Spleen (tissue), 11 donors: ENCODE results near the gene IL22RA2. TPM values are rescaled to one million over a fixed set of nuclear protein-coding genes. Genes with fewer than 3 reads are reported as not detected.
A peak's percentile ranks its signal among the peaks of the same experiment; 100 is the strongest.
"Not testable (repeated sequence)": the region's sequence is repeated elsewhere in the genome, so short reads cannot be mapped to it uniquely, and the experiment has no call there.

ENCODE experiments used
- DNase-seq: peaks from one replicate; pipeline ENCODE4 v3.0.0-alpha.2; 2020
- H3K27ac ChIP-seq, 8 donors: fragments of 200-600 bp; sonication (generic) in 7 of 8; 1 replicate in 4 of 8; 2 replicates in 4 of 8; pipeline versions ENCODE4 v1.5.0 to v1.8.0; 2016 to 2021; ENCODE audit warnings: inconsistent platforms in 4 of 8, mild to moderate bottlenecking in 4 of 8, moderate library complexity in 1 of 8
- H3K27me3 ChIP-seq, 7 donors: fragments of 200-600 bp; sonication (generic) in 6 of 7; replicated peaks in 1 of 7; 1 replicate in 4 of 7; 2 replicates in 3 of 7; pipeline versions ENCODE4 v1.5.0 to v1.8.0; 2016 to 2021; ENCODE audit warnings: inconsistent platforms in 3 of 7, mild to moderate bottlenecking in 1 of 7
- H3K36me3 ChIP-seq, 6 donors: fragments of 200-600 bp; sonication (generic) in 5 of 6; 1 replicate in 4 of 6; 2 replicates in 2 of 6; pipeline versions ENCODE4 v1.5.0 to v1.8.0; 2016 to 2021; ENCODE audit warnings: inconsistent platforms in 2 of 6
- H3K4me1 ChIP-seq, 6 donors: fragments of 200-600 bp; sonication (generic) in 5 of 6; 1 replicate in 3 of 6; 2 replicates in 3 of 6; pipeline versions ENCODE4 v1.5.0 to v1.8.0; 2016 to 2021; ENCODE audit warnings: inconsistent platforms in 3 of 6
- H3K4me3 ChIP-seq, 8 donors: fragments of 200-600 bp; sonication (generic) in 7 of 8; 1 replicate in 4 of 8; 2 replicates in 4 of 8; pipeline versions ENCODE4 v1.5.0 to v1.8.0; 2016 to 2021; ENCODE audit warnings: inconsistent platforms in 4 of 8, mild to moderate bottlenecking in 4 of 8, moderate library complexity in 2 of 8
- H3K9me3 ChIP-seq, 8 donors: fragments of 200-600 bp; sonication (generic) in 7 of 8; 1 replicate in 4 of 8; 2 replicates in 4 of 8; pipeline versions ENCODE4 v1.5.0 to v1.8.0; 2016 to 2021; ENCODE audit warnings: inconsistent platforms in 4 of 8
- POLR2A ChIP-seq, 3 donors: fragments of 450-650 bp; IDR thresholded peaks; one replicate each; pipeline ENCODE4 v1.5.1; 2017; ENCODE audit warnings: antibody characterized with exemption in 3 of 3, mild to moderate bottlenecking in 1 of 3
- POLR2AphosphoS5 ChIP-seq, 3 donors: sonication (generic); formaldehyde crosslinking; IDR thresholded peaks; one replicate each; pipeline ENCODE4 v1.5.1; 2017; ENCODE audit warnings: antibody characterized with exemption in 3 of 3
- WGBS, 5 donors: extraction: QIAGEN DNeasy Blood & Tissue Kit in 3 of 5; methylation state at CpG; one replicate each; pipeline versions ENCODE4 v1.1.5 to v1.1.7; 2013 to 2018; 5-methylcytosine and 5-hydroxymethylcytosine counted together
- intact Hi-C: fragments of 100-400 bp; cut with DNase I; formaldehyde crosslinking; loops from one replicate; pipeline ENCODE4 v1.15.0; 2023; ENCODE audit warnings: low total_unique reads
- polyA plus RNA-seq, 3 donors: library from polyadenylated mRNA; stranded (reverse); fragments of 200-250 nt; gene quantifications; one replicate each; pipeline ENCODE4 v1.2.1, GENCODE V29; 2013
- total RNA-seq, 7 donors: library from RNA; depleted of rRNA in 3 of 7; stranded (reverse); fragments of >200 nt in 3 of 7; fragmentation: NEBNext Ultra II Directional in 4 of 7; extraction: Animal tissue kit (Norgen Biotek cat#: 25700) in 4 of 7; gene quantifications; one replicate each; pipeline versions ENCODE4 v1.1.0 to v1.2.1, GENCODE V29; 2016 to 2021
- TF ChIP-seq, protein P1 (sequence below), 11 experiments: fragments of 200-600 bp in 7 of 11; fragments of 450-650 bp in 4 of 11; sonication (generic) in 4 of 11; IDR thresholded peaks in 8 of 11; conservative IDR thresholded peaks in 3 of 11; 1 replicate in 7 of 11; 2 replicates in 4 of 11; pipeline versions ENCODE4 v1.4.0 to v1.8.0; 2016 to 2021; ENCODE audit warnings: antibody characterized with exemption in 11 of 11, inconsistent platforms in 4 of 11, mild to moderate bottlenecking in 1 of 11
- donor health status: healthy with polysubstance abuse.
- donor health status: DM: no; HTN: no; CAD: no; lungs with moderate emphysema.
- donor health status: DM: no; HTN: no; CAD: no.
- donor health status: Bipolar disorder and iron deficiency.
- donor health status: healthy.
- donor health status: DM: no; HTN: no; CAD: no.
- donor health status: DM: yes; HTN: yes; CAD: no.

IL22RA2 gene
- total and polyA plus RNA-seq, 10 donors, result 0.06 to 2.1 (median 0.19) TPM; not detected in 5

- peaks cover 0 to 14% (median 9%) of the 10 kb centered on the region in 8 donors for H3K9me3 ChIP-seq
- H3K4me1 ChIP-seq, result peaks cover 31 to 96% (median 83%) of the 10 kb centered on the region in 6 donors
- intact Hi-C loops, result no loop called here
- peak overlapping the region in 3 of 8 donors; percentile 7 to 83 (median 81) for H3K4me3 ChIP-seq
- peak overlapping the region in 7 of 8 donors; percentile 55 to 100 (median 99) for H3K27ac ChIP-seq
- 43 to 72% (median 53%) methylated on average over 2 of the region's 2 CpGs for WGBS, 5 donors
- H3K36me3 ChIP-seq, result peaks cover 0 to 56% (median 2%) of the 10 kb centered on the region in 6 donors
- DNase-seq, result no peak
- TF ChIP-seq POLR2A (IDR thresholded peaks at IDR 0.05) (no peak), POLR2AphosphoS5 (IDR thresholded peaks at IDR 0.05) (peak in 1 of 3 donors; percentile 36)
- H3K27me3 ChIP-seq, result no peaks in the 10 kb centered on the region
These were observed 40.4 kb upstream of the IL22RA2 start for GRCh38 chr6:137213813-137214212.

DNA sequence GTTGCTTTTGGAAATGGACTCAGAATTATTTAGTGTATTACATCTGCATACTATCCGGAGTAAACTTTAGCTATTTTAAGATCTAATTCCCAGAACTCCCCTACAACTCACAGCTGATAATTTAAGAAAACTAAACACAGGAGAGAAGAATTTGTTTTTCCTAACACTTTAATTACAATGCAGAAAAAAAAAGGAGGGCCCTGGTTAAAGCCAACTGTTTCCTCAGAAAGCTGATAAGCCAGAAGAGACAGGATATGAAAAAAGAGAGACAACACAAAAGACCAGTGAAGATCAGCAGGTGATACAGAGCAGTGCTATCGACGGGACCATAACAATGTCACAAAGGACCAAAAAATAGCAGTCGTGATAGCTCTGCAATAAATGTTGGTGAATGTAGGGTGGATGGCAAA, 39.9 kb upstream of the IL22RA2 start:
- TF ChIP-seq POLR2AphosphoS5 (IDR thresholded peaks at IDR 0.05) (no peak), POLR2A (IDR thresholded peaks at IDR 0.05) (no peak)
- H3K27ac ChIP-seq, result peak overlapping the region in 7 of 8 donors; percentile 55 to 100 (median 99)
- no peak for DNase-seq
- H3K9me3 ChIP-seq, result peaks cover 0 to 19% (median 13%) of the 10 kb centered on the region in 8 donors
- H3K36me3 ChIP-seq, result peaks cover 0 to 61% (median 6%) of the 10 kb centered on the region in 6 donors
- peak overlapping the region in 3 of 8 donors; percentile 7 to 83 (median 81) for H3K4me3 ChIP-seq
- intact Hi-C loops, result no loop called here
- H3K4me1 ChIP-seq, result peaks cover 31 to 100% (median 85%) of the 10 kb centered on the region in 6 donors
- 28 to 46% (median 37%) methylated on average over 4 of the region's 4 CpGs for WGBS, 5 donors
- no peaks in the 10 kb centered on the region for H3K27me3 ChIP-seq

- peak overlapping the region in 1 of 8 donors; percentile 21 for H3K4me3 ChIP-seq
- intact Hi-C loops, result no loop called here
- DNase-seq, result no peak
- H3K4me1 ChIP-seq, result peaks cover 32 to 100% (median 84%) of the 10 kb centered on the region in 6 donors
- H3K36me3 ChIP-seq, result peaks cover 0 to 75% (median 10%) of the 10 kb centered on the region in 6 donors
- TF ChIP-seq POLR2A (IDR thresholded peaks at IDR 0.05), result no peak
- TF ChIP-seq POLR2AphosphoS5 (IDR thresholded peaks at IDR 0.05), result no peak
- TF ChIP-seq, protein P1, sequence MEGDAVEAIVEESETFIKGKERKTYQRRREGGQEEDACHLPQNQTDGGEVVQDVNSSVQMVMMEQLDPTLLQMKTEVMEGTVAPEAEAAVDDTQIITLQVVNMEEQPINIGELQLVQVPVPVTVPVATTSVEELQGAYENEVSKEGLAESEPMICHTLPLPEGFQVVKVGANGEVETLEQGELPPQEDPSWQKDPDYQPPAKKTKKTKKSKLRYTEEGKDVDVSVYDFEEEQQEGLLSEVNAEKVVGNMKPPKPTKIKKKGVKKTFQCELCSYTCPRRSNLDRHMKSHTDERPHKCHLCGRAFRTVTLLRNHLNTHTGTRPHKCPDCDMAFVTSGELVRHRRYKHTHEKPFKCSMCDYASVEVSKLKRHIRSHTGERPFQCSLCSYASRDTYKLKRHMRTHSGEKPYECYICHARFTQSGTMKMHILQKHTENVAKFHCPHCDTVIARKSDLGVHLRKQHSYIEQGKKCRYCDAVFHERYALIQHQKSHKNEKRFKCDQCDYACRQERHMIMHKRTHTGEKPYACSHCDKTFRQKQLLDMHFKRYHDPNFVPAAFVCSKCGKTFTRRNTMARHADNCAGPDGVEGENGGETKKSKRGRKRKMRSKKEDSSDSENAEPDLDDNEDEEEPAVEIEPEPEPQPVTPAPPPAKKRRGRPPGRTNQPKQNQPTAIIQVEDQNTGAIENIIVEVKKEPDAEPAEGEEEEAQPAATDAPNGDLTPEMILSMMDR (IDR thresholded peaks at IDR 0.05 in 8 of 11, conservative IDR thresholded peaks at IDR 0.05 in 3 of 11), result no peak
- H3K9me3 ChIP-seq, result peaks cover 0 to 32% (median 20%) of the 10 kb centered on the region in 8 donors
- H3K27me3 ChIP-seq, result no peaks in the 10 kb centered on the region
- 84 to 92% (median 86%) methylated on average over 3 of the region's 3 CpGs for WGBS, 5 donors
- H3K27ac ChIP-seq, result peak overlapping the region in 6 of 8 donors; percentile 41 to 100 (median 100)
These were observed 38.5 kb upstream of the IL22RA2 start for GRCh38 chr6:137211910-137212309.

GRCh38 chr6:137210903-137211302, 37.5 kb upstream of the IL22RA2 start:
- peak overlapping the region in 1 of 8 donors; percentile 21 for H3K4me3 ChIP-seq
- intact Hi-C loops, result no loop called here

GRCh38 chr6:137208279-137208678, 34.8 kb upstream of the IL22RA2 start:
- Histone ChIP-seq H3K9me3 (peaks cover 0 to 32% (median 20%) of the 10 kb centered on the region in 8 donors), H3K36me3 (peaks cover 0 to 96% (median 42%) of the 10 kb centered on the region in 6 donors), H3K4me1 (peaks cover 20 to 100% (median 57%) of the 10 kb centered on the region in 6 donors), H3K27ac (peak overlapping the region in 3 of 8 donors; percentile 2 to 100 (median 14)), H3K4me3 (no peak overlapping the region), H3K27me3 (no peaks in the 10 kb centered on the region)
- DNase-seq, result no peak
- 91 to 97% (median 94%) methylated on average over 7 of the region's 7 CpGs for WGBS, 5 donors
- TF ChIP-seq POLR2A (IDR thresholded peaks at IDR 0.05) (no peak), POLR2AphosphoS5 (IDR thresholded peaks at IDR 0.05) (peak in 2 of 3 donors; percentile 45 to 60)
- intact Hi-C loops, result no loop called here

More at GRCh38 chr6:137210903-137211302, 37.5 kb upstream of the IL22RA2 start:
- TF ChIP-seq POLR2A (IDR thresholded peaks at IDR 0.05) (no peak), POLR2AphosphoS5 (IDR thresholded peaks at IDR 0.05) (peak in 1 of 3 donors; percentile 40)
- TF ChIP-seq, protein P1 (IDR thresholded peaks at IDR 0.05 in 8 of 11, conservative IDR thresholded peaks at IDR 0.05 in 3 of 11), result no peak
- Histone ChIP-seq H3K4me1 (peaks cover 33 to 100% (median 84%) of the 10 kb centered on the region in 6 donors), H3K27me3 (no peaks in the 10 kb centered on the region), H3K9me3 (peaks cover 0 to 32% (median 20%) of the 10 kb centered on the region in 8 donors), H3K27ac (peak overlapping the region in 4 of 8 donors; percentile 41 to 100 (median 100)), H3K36me3 (peaks cover 0 to 85% (median 16%) of the 10 kb centered on the region in 6 donors)
- DNase-seq, result no peak

GRCh38 chr6:137207457-137207856, 34.0 kb upstream of the IL22RA2 start:
- Histone ChIP-seq H3K36me3 (peaks cover 0 to 98% (median 48%) of the 10 kb centered on the region in 6 donors), H3K4me1 (peaks cover 16 to 99% (median 49%) of the 10 kb centered on the region in 6 donors), H3K27ac (peak overlapping the region in 4 of 8 donors; percentile 5 to 100 (median 23)), H3K9me3 (peaks cover 0 to 32% (median 20%) of the 10 kb centered on the region in 8 donors)
- DNase-seq, intact Hi-C loops, H3K4me3 ChIP-seq, H3K27me3 ChIP-seq: not testable (repeated sequence)
- 84 to 93% (median 91%) methylated on average over 3 of the region's 3 CpGs for WGBS, 5 donors
